GM10266 (cell line): ENCODE data around the gene FDPS.
"Not testable (repeated sequence)": the region's sequence is repeated elsewhere in the genome, so short reads cannot be mapped to it uniquely, and the experiment has no call there.

Experiments used
- DNase-seq: peaks from one replicate; pipeline ENCODE4 v3.0.0; 2012; ENCODE audit errors: extremely low spot score
- CTCF ChIP-seq: IDR thresholded peaks from 2 replicates; pipeline ENCODE4 v1.5.1; 2012; ENCODE audit warnings: mild to moderate bottlenecking, low read depth; ENCODE audit not compliant: control insufficient read depth, insufficient read depth; ENCODE audit errors: missing control alignments

FDPS gene

GRCh38 chr1:155324717-155325602 is 16.3 kb downstream of the FDPS start:
- peak; percentile 38 for TF ChIP-seq CTCF
- peak; percentile 46 for DNase-seq

GRCh38 chr1:155325603-155325893 is 16.9 kb downstream of the FDPS start:
- TF ChIP-seq CTCF, result no peak

GRCh38 chr1:155326020-155326526 is 17.4 kb downstream of the FDPS start:
- no peak for TF ChIP-seq CTCF

More at GRCh38 chr1:155325603-155325893, 16.9 kb downstream of the FDPS start:
- DNase-seq, result no peak

GRCh38 chr1:155326631-155327037 is 18.0 kb downstream of the FDPS start:
- no peak for TF ChIP-seq CTCF
- no peak for DNase-seq

More at GRCh38 chr1:155326020-155326526, 17.4 kb downstream of the FDPS start:
- no peak for DNase-seq

GRCh38 chr1:155327981-155328380 is 19.3 kb downstream of the FDPS start:
- DNase-seq, result no peak
- TF ChIP-seq CTCF, result no peak

- DNase-seq, result not testable (repeated sequence)
These were observed 20.2 kb downstream of the FDPS start for GRCh38 chr1:155328856-155329255.

GRCh38 chr1:155329980-155330598 is 21.4 kb downstream of the FDPS start:
- DNase-seq, result no peak
- TF ChIP-seq CTCF, result no peak

GRCh38 chr1:155334962-155335361 is 26.3 kb downstream of the FDPS start:
- DNase-seq, result no peak
- no peak for TF ChIP-seq CTCF
